Upper lobe of right lung (tissue), 1 donor: ENCODE data around the gene DPH6. TPM values are rescaled to one million over a fixed set of nuclear protein-coding genes. Genes with fewer than 3 reads are reported as not detected.

ENCODE experiments used
- ATAC-seq: fragments of 200-7000 bp; cut with Tn5 transposase; one replicate; pipeline ENCODE4 v1.9.1; 2020; ENCODE audit warnings: mild to moderate bottlenecking, moderate library complexity
- DNase-seq: peaks from one replicate; pipeline ENCODE4 v3.0.0-alpha.2; 2020
- H3K27ac ChIP-seq: fragments of 200-600 bp; one replicate; pipeline ENCODE4 v1.8.0; 2022
- H3K27me3 ChIP-seq: fragments of 200-600 bp; one replicate; pipeline ENCODE4 v1.8.0; 2022; ENCODE audit warnings: mild to moderate bottlenecking
- H3K36me3 ChIP-seq: fragments of 200-600 bp; one replicate; pipeline ENCODE4 v1.8.0; 2022
- H3K4me1 ChIP-seq: fragments of 200-600 bp; one replicate; pipeline ENCODE4 v1.8.0; 2022
- H3K4me3 ChIP-seq: fragments of 200-600 bp; one replicate; pipeline ENCODE4 v1.8.0; 2022; ENCODE audit warnings: mild to moderate bottlenecking
- H3K9me3 ChIP-seq: fragments of 200-600 bp; one replicate; pipeline ENCODE4 v1.8.0; 2022
- CTCF ChIP-seq: fragments of 200-600 bp; IDR thresholded peaks from one replicate; pipeline ENCODE4 v1.8.0; 2022; ENCODE audit warnings: antibody characterized with exemption
- intact Hi-C: fragments of 100-400 bp; cut with DNase I; formaldehyde crosslinking; loops from one replicate; pipeline ENCODE4 v1.11.0; 2022
- total RNA-seq: library from RNA; stranded (reverse); fragmentation: NEBNext Ultra II Directional; extraction: Animal tissue kit (Norgen Biotek cat#: 25700); gene quantifications from one replicate; pipeline ENCODE4 v1.2.1, GENCODE V29; 2021
- donor health status: DM: no; HTN: yes; CAD: no; lungs with severe emphysema.

Gene DPH6
- total RNA-seq, 1 donor from 2014 or later, result 15.8 TPM

- ATAC-seq, result no peak
- H3K4me1 ChIP-seq, result peaks cover 9% of the 10 kb centered on the region
- no peak for DNase-seq
- no peaks in the 10 kb centered on the region for H3K36me3 ChIP-seq
- no peak for TF ChIP-seq CTCF
- no peak overlapping the region for H3K4me3 ChIP-seq
- intact Hi-C loops, result no loop called here
- H3K9me3 ChIP-seq, result no peaks in the 10 kb centered on the region
- H3K27me3 ChIP-seq, result no peaks in the 10 kb centered on the region
- no peak overlapping the region for H3K27ac ChIP-seq
Observed at GRCh38 chr15:35549567-35549966, 3.6 kb upstream of the DPH6 start.

- Histone ChIP-seq H3K4me1 (peaks cover 11% of the 10 kb centered on the region), H3K9me3 (no peaks in the 10 kb centered on the region), H3K27me3 (no peaks in the 10 kb centered on the region), H3K27ac (no peak overlapping the region), H3K36me3 (no peaks in the 10 kb centered on the region), H3K4me3 (no peak overlapping the region)
- no peak for DNase-seq
- intact Hi-C loops, result no loop called here
- no peak for ATAC-seq
- TF ChIP-seq CTCF, result no peak
Observed at GRCh38 chr15:35548435-35548834, 2.5 kb upstream of the DPH6 start.

- TF ChIP-seq CTCF, result no peak
- Histone ChIP-seq H3K4me1 (peaks cover 11% of the 10 kb centered on the region), H3K27me3 (no peaks in the 10 kb centered on the region), H3K36me3 (no peaks in the 10 kb centered on the region), H3K4me3 (no peak overlapping the region), H3K9me3 (no peaks in the 10 kb centered on the region), H3K27ac (no peak overlapping the region)
- intact Hi-C loops, result no loop called here
- DNase-seq, result no peak
- no peak for ATAC-seq
Observed at GRCh38 chr15:35547775-35548364, 1.9 kb upstream of the DPH6 start.

- DNase-seq, result no peak
- peak overlapping the region; percentile 98 for H3K27ac ChIP-seq
- H3K9me3 ChIP-seq, result no peaks in the 10 kb centered on the region
- peaks cover 11% of the 10 kb centered on the region for H3K4me1 ChIP-seq
- no peak for TF ChIP-seq CTCF
- ATAC-seq, result peak; percentile 6
- H3K36me3 ChIP-seq, result no peaks in the 10 kb centered on the region
- H3K4me3 ChIP-seq, result peak overlapping the region; percentile 75
- no peaks in the 10 kb centered on the region for H3K27me3 ChIP-seq
- intact Hi-C loops, result no loop called here
Observed at GRCh38 chr15:35546511-35547381, 781 bp upstream of the DPH6 start.

GRCh38 chr15:35545316-35545823 lies 595 bp downstream of the DPH6 start:
- intact Hi-C loops, result no loop called here
- Histone ChIP-seq H3K9me3 (no peaks in the 10 kb centered on the region), H3K27ac (peak overlapping the region; percentile 98), H3K36me3 (no peaks in the 10 kb centered on the region), H3K4me1 (peaks cover 11% of the 10 kb centered on the region), H3K4me3 (peak overlapping the region; percentile 75), H3K27me3 (no peaks in the 10 kb centered on the region)
- DNase-seq, result peak; percentile 71
- TF ChIP-seq CTCF, result no peak
- ATAC-seq, result peak; percentile 59
